ENCODE data around the gene RNF181.

The RNF181 gene

DNA sequence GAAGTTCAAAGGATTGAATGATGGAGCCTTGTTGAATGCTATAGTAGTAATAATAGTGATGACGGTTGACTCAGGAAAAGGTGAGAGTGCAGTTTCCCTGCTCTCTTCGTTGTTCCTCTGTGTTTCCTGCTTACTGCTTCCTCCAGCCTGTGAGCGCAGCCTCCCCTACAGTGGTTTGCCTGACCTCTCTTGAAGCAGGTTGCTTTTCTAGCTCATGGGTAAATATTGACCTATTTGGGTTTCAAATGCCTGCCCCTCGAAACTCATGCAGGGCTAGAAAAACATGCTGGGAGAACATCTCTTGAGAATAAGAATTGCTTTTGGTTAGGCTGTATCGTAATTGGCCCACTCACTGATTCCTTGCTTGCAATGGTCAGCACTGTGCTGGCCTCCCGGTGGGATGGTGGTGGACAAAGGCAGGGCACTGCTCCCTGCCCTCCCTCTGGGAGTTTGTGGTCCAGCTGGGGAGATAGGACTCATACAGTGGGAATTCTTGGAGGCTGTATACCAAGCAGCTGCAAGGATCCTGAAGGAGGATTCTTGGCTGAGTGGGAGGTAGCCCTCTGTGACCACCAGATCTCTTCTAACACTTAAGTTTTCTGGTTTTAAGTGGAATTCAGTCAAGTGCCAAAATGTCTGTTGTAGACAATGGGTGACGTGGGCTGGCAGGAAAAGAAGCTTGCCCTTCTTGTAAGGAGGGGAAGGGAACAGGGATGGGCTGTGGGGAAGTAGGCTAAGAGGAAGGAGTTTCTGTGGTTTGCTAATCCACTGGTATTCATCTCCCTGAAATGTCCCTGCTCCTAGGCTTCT, 5.4 kb upstream of the RNF181 start:
- TF ChIP-seq POLR2AphosphoS5 (IDR thresholded peaks at IDR 0.05; ENCODE audit: low read depth, low read length) (no peak), TAF1 (IDR thresholded peaks at IDR 0.05; ENCODE audit: borderline replicate concordance, insufficient read depth, low read length) (no peak), FOXP2 (optimal IDR thresholded peaks at IDR 0.05; ENCODE audit: borderline replicate concordance, extremely low read depth, extremely low read length, insufficient read depth) (no peak), SIN3A (IDR thresholded peaks at IDR 0.05; ENCODE audit: borderline replicate concordance, insufficient read depth, low read length) (no peak)
- TF ChIP-seq, protein P1, sequence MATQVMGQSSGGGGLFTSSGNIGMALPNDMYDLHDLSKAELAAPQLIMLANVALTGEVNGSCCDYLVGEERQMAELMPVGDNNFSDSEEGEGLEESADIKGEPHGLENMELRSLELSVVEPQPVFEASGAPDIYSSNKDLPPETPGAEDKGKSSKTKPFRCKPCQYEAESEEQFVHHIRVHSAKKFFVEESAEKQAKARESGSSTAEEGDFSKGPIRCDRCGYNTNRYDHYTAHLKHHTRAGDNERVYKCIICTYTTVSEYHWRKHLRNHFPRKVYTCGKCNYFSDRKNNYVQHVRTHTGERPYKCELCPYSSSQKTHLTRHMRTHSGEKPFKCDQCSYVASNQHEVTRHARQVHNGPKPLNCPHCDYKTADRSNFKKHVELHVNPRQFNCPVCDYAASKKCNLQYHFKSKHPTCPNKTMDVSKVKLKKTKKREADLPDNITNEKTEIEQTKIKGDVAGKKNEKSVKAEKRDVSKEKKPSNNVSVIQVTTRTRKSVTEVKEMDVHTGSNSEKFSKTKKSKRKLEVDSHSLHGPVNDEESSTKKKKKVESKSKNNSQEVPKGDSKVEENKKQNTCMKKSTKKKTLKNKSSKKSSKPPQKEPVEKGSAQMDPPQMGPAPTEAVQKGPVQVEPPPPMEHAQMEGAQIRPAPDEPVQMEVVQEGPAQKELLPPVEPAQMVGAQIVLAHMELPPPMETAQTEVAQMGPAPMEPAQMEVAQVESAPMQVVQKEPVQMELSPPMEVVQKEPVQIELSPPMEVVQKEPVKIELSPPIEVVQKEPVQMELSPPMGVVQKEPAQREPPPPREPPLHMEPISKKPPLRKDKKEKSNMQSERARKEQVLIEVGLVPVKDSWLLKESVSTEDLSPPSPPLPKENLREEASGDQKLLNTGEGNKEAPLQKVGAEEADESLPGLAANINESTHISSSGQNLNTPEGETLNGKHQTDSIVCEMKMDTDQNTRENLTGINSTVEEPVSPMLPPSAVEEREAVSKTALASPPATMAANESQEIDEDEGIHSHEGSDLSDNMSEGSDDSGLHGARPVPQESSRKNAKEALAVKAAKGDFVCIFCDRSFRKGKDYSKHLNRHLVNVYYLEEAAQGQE (IDR thresholded peaks at IDR 0.05; ENCODE audit: insufficient read depth in 1 of 2, low read depth in 2 of 2, low read length in 2 of 2), result no peak

DNA sequence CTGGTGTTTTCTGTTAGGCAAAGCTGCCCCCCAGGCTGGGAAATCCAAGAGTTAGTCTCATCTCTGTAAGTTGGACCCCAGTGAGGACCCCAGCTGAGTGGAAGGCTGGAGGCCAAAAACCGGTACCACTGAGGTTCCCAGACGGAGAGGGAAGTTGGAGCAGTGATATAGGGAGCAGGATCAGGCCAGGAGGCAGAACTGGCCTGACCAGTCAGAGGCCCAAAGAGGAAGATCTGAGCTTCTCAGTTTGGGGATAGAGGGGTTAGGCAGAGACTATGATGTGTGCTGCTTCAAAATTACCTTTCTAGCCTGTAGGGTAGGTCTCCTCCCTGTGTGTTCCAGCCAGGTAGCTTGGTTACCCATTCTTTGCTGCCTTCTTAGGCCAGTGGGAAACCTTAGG, 4.6 kb upstream of the RNF181 start:
- TF ChIP-seq POLR2AphosphoS5 (IDR thresholded peaks at IDR 0.05; ENCODE audit: low read depth, low read length) (no peak), SIN3A (IDR thresholded peaks at IDR 0.05; ENCODE audit: borderline replicate concordance, insufficient read depth, low read length) (no peak), FOXP2 (optimal IDR thresholded peaks at IDR 0.05; ENCODE audit: borderline replicate concordance, extremely low read depth, extremely low read length, insufficient read depth) (no peak), TAF1 (IDR thresholded peaks at IDR 0.05; ENCODE audit: borderline replicate concordance, insufficient read depth, low read length) (no peak)
- TF ChIP-seq, protein P1 (IDR thresholded peaks at IDR 0.05; ENCODE audit: insufficient read depth in 1 of 2, low read depth in 2 of 2, low read length in 2 of 2), result no peak

GRCh38 chr2:85591563-85591962, 4.0 kb upstream of the RNF181 start:
- no peak for TF ChIP-seq SIN3A (IDR thresholded peaks at IDR 0.05; ENCODE audit: borderline replicate concordance, insufficient read depth, low read length)
- no peak for TF ChIP-seq FOXP2 (optimal IDR thresholded peaks at IDR 0.05; ENCODE audit: borderline replicate concordance, extremely low read depth, extremely low read length, insufficient read depth)
- TF ChIP-seq TAF1 (IDR thresholded peaks at IDR 0.05; ENCODE audit: borderline replicate concordance, insufficient read depth, low read length), result no peak
- TF ChIP-seq, protein P1 (IDR thresholded peaks at IDR 0.05; ENCODE audit: insufficient read depth in 1 of 2, low read depth in 2 of 2, low read length in 2 of 2), result no peak
- TF ChIP-seq POLR2AphosphoS5 (IDR thresholded peaks at IDR 0.05; ENCODE audit: low read depth, low read length), result no peak

DNA sequence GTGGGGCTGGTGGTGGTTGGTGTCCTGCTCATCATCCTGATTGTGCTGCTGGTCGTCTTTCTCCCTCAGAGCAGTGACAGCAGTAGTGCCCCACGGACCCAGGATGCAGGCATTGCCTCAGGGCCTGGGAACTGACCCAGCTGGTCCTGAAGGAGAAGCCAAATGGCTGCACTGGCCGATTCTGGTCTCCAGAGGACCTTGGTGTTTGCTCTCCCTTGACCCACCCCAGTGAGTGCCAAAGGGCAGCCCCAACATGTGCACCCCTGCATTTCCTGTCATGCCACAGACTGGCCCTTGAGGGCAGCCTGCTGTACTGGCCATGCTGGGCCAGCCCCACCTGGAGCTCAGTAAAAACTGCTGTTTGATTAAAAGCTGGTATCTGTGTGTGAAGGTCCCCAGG, 2.5 kb upstream of the RNF181 start:
- TF ChIP-seq SIN3A (IDR thresholded peaks at IDR 0.05; ENCODE audit: borderline replicate concordance, insufficient read depth, low read length) (no peak), TAF1 (IDR thresholded peaks at IDR 0.05; ENCODE audit: borderline replicate concordance, insufficient read depth, low read length) (no peak), POLR2AphosphoS5 (IDR thresholded peaks at IDR 0.05; ENCODE audit: low read depth, low read length) (no peak), FOXP2 (optimal IDR thresholded peaks at IDR 0.05; ENCODE audit: borderline replicate concordance, extremely low read depth, extremely low read length, insufficient read depth) (no peak)
- TF ChIP-seq, protein P1 (IDR thresholded peaks at IDR 0.05; ENCODE audit: insufficient read depth in 1 of 2, low read depth in 2 of 2, low read length in 2 of 2), result no peak

Data from PFSK-1 (cell line).